C4-2B (cell line): ENCODE data around the gene LGR6.

ENCODE experiments used
- ZFX ChIP-seq: fragments of 450-650 bp; IDR thresholded peaks from 2 replicates; pipeline ENCODE4 v1.6.1; 2017
- TF ChIP-seq, protein P1 (sequence below): fragments of 450-650 bp; conservative IDR thresholded peaks from 2 replicates; pipeline ENCODE4 v1.5.1; 2017; ENCODE audit warnings: mild to moderate bottlenecking

- TF ChIP-seq, protein P1, sequence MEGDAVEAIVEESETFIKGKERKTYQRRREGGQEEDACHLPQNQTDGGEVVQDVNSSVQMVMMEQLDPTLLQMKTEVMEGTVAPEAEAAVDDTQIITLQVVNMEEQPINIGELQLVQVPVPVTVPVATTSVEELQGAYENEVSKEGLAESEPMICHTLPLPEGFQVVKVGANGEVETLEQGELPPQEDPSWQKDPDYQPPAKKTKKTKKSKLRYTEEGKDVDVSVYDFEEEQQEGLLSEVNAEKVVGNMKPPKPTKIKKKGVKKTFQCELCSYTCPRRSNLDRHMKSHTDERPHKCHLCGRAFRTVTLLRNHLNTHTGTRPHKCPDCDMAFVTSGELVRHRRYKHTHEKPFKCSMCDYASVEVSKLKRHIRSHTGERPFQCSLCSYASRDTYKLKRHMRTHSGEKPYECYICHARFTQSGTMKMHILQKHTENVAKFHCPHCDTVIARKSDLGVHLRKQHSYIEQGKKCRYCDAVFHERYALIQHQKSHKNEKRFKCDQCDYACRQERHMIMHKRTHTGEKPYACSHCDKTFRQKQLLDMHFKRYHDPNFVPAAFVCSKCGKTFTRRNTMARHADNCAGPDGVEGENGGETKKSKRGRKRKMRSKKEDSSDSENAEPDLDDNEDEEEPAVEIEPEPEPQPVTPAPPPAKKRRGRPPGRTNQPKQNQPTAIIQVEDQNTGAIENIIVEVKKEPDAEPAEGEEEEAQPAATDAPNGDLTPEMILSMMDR: no peak
- TF ChIP-seq ZFX: no peak
These were observed 45.3 kb downstream of the LGR6 start for GRCh38 chr1:202238914-202239313.
